Stimulated activated CD4-positive, alpha-beta T cell treated with anti-CD3 and anti-CD28 coated beads, Interleukin-4, amount 100 ng/mL, for 48 hours (primary cell): ENCODE data around the gene C4BPA.

Experiments used
- DNase-seq, 2 donors: peaks; one replicate each; pipeline ENCODE4 v3.0.0-alpha.2; 2020; ENCODE audit warnings: low read depth in 2 of 2

Gene C4BPA

DNA sequence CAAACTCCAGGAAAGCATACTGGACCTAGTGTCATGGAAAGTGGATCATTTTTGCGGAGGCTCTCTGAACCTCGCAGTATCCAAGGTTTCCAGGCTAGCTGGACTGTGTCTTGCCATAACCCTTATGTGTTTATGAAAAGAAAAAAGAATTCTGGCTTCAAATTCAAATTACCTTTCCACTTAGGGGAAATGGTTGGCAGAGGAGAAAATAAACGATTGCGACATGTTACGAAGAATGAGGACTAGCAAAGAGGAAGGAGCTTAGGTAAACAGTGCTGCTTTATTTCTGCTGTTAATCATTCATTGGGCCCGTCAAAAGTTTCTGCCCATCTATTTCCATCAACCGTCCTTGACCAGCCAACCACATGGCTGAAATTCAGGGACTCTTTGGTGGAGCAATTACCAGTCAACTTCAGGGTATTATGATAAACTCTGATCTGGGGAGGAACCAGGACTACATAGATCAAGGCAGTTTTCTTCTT lies at the start of gene C4BPA:
TSS of gene C4BPA (plus strand) at position 342 of the 482 bp plus-strand sequence. CDS start 8,793 bp downstream, outside the sequence.
- DNase-seq: no peak

DNA sequence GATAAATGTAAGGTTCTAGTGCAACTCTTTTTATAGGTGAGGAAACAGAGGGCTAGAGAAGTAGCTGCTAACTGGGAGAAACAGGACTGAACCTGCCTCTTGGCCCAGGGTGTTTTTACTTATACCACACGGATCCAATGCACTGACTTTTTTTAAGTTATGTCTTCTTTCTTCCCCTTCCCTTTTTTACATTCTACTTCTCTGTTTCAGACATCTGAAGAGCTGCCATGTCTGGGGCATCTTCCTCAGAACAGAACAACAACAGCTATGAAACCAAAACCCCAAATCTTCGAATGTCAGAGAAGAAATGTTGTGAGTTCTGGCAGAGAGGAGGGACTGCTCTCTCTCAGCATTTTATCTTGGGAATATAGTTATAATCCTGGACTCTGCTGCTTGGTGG lies 49.5 kb upstream of the C4BPA start:
- no peak for DNase-seq

DNA sequence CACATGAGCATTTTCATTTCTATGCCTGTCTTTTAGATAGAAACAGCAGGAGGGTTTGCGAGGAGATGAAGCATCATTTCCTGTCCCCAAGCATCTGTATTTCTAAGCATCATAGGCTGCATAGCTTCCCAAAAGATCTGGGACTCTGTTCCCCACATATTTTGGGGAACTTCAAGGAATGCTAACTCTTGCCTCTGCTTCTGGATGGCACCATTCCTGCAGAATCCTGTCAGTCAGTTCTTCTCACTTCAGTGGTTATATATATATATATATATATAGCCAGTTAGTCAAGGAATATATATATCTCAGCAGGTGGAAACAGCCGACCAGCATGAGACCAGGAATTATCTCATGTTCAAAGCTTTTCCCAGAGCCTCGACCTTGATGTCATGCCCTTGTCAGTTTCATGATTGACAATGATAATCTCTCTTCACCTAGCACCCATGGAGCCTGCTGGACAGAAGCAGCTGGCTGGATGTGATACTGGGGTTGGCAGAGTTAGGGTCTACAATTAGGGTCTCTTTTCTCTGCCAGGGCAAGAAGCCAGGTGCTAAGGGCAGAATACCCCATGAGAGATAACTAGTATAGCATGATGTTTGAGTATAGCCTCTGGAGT lies 48.5 kb upstream of the C4BPA start:
- no peak for DNase-seq

DNA sequence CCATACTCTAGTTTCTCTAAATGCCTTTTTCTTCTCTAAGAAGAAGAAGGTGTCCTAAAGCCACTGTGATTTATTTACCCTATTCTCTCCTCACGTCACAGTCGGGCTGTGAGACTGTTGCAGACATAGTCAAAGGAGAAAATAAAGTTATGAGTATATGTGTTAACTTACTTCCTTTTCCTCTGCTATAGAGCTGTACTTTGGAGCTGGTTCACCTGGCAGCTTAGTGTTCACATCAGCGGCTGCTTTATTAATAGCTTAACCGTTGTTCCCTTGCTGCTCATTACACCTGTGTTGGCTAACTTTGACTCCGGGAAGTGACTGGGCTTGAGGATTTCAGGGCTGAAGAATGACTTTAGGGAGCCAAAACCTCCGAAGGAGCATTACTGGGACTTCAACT lies 47.4 kb upstream of the C4BPA start:
- no peak for DNase-seq

DNA sequence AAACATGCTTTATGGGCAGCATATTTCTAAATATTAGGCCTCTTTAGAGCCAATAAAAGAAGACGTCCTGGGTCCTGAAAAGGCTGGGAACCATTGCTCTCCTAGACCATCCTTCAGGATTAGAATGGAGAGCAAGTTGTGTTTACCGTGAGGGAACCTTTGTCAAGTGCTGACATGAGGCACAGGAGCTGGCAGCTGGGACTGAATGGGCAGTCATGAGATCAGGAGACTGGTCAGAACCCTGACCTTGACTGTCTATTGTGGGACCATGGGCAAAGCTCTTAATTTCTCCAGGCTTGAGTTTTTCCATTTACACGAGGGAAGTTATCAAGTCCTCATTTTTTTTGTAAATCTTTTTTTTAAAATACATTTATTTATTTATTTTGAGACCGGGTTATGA lies 45.8 kb upstream of the C4BPA start:
- DNase-seq: no peak

DNA sequence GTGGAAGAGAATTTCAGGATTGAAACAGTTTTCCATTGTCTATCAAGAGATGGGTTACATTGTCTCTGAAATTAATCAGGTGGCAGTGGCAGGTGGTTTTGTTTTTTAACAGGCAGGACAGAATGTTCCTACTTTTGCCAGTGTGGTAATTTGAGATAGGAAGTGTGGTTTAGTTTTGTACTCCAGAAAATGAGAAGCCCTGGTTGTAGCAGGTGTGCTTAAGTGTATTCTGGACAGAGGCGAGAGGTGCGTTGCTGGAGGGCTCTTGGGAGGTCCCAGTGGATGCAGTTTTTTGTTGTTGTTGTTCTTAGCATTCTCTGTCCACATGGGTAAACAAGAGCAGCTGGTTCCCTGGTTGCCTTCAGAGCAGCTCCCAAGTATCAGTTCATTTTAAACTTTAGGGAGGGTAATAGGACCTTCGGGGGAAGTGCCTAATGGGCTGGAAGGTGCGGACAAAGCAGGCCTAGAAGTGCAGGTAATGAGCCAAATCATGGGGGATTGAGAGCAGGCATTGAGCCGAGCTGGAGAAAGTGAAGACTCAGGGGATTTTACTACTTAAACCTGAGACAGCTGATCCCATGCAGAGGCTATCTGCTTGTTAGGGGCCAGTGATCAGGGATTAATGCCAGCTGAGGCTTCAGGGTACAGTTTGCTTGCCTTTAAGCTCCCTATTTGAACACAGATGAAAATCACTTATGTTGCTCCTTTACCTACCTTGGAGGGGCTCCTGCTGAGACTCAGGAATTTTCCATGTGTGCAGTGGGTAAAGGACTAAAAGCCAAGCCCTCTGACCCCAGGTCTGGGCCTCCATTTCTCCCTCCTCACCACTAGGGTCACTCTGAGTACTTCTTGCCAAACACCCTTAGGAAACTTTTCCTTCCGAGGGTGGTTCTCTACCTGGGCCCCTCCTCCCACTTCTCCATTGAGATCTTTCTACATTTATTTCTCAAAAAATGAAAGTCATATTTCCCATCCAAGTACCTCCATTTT lies 44.9 kb upstream of the C4BPA start:
- DNase-seq: no peak

DNA sequence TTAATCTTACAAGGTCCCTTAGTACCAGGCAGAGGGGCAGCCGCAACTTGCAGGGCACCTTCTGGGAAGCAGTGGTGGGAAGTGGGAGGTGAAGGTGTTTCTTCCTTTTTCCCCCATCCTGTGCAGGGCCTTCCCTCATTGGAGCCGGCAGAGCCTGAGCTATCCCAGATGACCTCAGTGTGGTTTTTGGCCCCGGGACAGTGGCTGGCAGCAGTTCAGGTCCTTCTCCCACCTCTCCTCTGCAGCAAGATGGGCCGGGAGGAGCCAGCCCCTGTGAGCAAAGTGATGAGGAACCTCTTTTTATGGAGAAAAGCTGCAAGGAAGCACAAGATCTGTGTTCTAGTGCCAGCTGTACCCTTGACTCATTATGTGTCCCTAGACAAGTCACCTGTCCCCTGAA lies 44.2 kb upstream of the C4BPA start:
- DNase-seq: no peak

DNA sequence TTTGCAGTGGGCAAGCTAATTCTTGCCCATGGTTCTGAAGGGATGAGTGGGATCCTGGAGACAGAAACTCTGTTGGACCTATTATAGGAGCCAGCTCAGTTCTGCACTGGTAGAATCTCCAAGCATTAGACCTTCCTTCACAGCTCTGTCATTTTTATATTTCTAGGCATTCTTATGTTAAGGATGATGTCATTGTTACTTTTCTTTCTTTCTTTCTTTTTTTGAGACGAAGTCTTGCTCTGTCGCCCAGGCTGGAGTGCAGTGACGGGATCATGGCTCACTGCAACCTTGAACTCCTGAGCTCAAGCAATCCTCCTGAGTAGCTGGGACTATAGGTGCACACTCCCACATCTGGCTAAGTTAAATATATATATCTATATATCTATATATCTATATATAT lies 43.4 kb upstream of the C4BPA start:
- DNase-seq: no peak

DNA sequence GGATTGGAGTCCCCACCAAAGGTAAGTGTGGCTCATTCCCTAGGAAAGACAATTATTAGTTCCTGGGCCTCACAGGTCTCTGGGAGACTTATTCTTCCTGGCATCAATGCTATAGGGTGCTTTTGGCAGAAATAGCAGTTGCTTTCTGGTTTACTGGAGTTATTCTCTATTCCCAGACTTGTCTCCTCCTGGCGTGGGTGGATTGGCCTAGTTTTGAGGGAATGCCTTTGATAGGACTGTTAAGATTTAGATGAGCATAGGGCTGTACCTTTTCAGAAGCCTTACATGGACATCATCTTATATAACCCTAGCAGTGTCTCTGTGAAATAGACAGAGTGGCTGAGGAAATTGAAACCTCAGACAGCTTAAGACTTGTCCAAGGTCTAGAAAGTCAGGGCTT lies 42.0 kb upstream of the C4BPA start:
- no peak for DNase-seq

DNA sequence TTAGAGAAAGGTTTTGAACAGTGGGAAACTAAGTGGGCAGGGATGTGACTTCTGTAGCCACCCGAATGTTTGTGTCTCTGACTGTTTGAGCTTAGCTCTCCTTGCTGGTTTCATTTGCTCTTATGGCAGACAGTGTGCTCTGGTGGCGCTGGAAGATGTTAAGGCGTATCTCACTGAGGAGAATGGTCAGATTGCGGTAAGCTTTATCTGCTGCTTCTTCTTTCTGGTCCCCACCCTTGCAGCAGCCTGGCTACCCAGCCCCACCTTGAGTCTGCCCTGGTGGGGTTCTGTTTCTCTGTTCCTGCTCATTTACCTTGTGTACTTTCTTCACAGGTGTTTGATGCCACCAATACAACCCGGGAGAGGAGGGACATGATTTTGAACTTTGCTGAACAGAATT lies 41.0 kb upstream of the C4BPA start:
- DNase-seq: no peak

DNA sequence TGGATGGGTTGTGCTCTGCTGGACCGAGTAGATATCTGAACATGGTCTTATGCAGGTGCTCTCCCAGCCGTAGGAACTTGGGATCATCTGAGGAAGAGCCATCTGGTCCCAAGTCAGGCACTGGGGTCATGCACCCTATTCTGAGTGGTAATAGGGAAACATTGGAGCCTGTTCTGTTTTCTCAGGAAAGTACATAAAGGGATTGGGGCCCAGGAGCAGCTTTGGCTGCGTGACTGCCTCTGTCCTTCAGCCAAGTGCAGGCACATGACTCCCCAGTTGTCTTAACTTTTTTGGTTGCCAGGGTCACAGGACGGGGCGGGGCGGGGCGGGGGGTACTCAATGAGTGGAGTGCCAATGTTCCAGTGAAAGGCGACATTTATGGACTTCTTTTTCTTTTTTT lies 39.5 kb upstream of the C4BPA start:
- DNase-seq: no peak

DNA sequence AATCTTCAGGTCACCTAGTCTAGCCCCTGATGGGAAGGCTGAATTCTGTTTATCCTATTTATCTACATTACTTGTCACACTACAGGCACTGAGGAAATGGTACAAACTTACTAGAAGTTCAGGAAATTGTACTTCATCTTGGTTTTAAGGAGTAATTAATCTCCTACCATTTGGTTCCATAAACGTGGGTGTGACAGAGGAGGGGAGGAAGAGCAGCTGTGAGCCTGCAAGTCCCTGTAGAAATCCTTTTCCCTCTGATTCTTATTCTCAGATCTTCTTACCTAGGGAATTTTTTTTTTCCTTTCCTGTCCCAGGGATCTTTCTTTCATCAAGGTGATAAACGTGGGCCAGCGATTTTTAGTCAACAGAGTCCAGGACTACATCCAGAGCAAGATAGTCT lies 36.8 kb upstream of the C4BPA start:
- DNase-seq: no peak

DNA sequence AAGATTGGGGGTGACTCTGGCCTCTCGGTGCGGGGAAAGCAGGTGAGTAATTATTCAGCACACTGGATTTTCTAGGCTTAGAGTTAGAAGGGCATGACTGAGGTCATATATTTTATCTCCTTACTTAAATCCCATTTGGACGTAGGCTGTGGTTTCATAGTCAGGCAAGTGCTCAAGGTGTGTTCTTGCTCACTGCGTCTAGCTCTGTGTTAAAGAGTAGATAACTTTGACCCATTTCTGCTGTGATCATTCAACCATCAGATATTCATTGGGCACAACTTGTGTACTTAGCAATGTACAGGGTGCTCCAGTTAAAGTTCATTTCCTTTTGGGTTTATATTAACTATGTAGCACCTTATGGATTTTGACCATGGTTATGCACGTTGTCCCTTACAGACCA lies 36.4 kb upstream of the C4BPA start:
- DNase-seq: no peak

DNA sequence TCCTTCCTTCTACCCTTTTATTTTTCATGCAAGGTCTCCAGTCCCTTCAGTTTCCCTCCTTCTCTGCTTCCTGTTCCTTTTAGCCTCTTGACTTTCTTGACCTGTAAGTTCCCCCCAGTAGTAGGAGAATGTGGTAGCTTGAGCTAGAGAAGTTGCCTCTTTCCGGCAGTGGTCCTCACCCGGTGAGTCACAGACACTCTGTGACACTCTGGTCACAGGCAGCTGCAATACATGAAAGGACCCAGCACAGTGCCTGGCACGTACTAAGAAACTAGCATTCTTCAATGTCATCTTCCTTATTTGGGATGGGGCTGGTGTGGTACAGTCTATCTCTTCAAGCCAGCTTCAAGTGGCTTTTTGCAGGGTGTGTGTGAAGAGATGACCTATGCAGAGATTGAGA lies 35.0 kb upstream of the C4BPA start:
- no peak for DNase-seq

DNA sequence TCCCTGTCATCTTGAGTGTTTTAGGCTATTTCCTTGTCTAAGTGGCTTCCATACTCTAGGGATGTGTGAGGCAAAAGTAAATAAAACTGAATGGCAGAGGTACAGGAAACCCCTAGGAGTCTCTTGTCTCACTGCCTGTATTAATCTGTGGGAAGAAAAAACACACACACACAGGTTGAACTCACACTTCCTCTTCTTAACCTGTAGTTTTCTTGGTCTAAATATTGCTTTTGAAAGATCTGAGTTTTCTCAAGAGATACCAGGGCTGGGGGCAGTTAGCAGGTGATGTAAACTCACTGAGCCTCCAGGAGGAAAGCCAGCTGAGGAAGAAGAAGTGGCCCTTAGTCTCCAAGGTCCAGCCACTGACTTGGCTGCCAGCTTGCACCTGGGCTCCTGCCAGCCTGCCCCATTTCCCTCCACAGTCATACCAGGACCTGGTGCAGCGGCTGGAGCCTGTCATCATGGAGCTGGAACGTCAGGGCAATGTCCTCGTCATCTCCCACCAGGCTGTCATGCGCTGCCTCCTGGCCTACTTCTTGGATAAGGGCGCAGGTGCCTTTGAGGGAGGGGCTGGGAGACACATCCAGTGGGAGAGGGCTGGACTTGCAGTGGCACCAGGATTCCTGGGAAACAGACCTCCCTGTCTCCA lies 34.1 kb upstream of the C4BPA start:
- no peak for DNase-seq

DNA sequence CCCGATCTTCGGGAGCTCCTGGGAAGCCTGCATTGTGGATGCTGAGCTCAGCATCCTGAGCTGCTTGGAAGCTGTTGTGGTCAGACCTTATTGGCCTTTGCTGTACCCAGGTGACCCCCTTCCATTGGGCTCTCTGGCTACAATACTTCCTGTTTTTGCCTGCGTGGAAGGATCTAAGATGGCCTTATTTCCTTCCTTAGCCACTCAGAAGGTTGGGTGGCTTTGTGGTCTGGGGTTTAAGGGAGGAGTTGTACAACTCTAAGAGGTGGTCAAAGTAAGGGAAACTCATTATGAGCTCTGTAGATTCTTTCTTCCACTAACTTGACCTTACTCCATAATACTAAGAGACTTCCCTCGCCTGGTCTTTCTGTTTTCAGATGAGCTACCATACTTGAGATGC lies 33.2 kb upstream of the C4BPA start:
- DNase-seq: no peak

DNA sequence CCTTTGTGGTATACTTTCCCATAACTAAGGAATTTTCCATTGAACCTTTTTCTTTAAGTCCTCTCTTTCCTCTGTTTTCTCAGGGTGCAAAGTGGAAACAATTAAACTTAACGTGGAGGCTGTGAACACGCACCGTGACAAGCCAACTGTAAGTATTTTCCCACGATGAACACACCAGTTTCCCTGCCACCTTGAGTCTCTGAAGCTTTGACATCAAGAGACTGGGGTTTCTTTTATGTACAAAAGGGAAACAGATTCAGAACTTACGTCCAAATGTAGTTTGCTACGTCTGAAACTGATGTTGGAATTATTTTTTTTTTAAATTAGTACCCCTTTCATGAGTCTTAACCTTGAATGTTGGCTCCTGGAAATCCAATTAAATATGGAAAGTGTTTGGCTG lies 32.6 kb upstream of the C4BPA start:
- DNase-seq: no peak

DNA sequence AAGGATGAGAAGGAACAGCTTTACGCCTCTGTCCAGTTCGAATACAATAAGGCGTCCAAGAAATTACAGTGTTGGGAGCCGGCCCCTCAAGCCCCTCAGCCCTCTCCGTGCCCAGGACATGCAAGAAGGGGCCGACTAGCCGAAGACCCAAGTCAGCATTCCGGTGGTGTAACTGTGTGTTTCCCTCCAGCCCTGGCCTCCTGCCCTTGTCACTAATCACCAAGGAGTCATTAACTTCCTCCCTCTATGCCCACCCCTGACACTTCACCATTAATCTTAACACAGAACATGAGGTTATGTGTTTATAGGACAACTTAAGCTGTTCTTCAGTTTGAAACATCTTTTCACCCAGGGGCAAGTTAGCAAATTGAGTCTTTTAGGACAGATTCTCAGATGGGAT lies 31.8 kb upstream of the C4BPA start:
- DNase-seq: no peak

DNA sequence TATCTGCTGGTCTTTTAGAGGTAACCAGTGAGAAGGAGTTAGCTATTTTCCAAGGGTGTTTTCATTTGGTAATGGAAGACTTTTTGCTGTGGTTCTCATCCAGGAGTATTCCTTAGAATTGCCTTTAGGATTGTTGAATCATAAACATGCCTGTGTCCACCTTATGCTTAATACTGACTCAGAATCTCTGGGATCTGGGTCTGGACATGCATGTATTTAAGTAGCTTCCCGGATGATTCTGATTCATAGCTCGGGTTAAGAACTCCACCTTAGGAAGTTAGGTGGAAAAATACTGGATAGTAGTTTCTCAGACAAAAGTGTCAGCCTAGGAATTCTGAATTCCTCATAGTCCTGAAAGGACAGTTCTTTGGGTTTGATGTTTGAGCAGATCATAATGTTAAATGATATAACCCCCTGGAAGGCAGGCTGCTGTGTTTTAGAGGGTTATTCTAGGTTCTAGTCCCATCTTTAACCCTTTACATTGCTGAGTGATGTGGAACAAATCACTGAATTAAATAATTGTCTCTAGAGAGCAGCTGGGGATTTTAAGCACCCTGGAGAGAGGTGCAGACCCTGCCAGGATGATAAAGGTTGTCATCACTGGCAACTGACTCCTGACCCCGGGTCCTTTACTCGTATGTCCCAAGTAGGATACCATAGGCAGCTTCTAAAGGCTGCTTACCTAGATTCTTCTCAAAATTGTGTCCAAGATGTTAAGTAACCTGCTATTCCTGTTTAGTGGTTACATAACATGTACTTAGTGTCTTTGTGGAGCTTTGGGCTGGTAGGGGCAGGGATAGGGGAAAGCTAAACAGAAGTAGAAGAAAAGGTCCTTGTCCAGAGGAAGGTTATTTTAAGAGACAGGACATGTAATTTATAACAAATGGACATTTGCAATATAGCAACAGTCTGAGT lies 29.9 kb upstream of the C4BPA start:
- no peak for DNase-seq

DNA sequence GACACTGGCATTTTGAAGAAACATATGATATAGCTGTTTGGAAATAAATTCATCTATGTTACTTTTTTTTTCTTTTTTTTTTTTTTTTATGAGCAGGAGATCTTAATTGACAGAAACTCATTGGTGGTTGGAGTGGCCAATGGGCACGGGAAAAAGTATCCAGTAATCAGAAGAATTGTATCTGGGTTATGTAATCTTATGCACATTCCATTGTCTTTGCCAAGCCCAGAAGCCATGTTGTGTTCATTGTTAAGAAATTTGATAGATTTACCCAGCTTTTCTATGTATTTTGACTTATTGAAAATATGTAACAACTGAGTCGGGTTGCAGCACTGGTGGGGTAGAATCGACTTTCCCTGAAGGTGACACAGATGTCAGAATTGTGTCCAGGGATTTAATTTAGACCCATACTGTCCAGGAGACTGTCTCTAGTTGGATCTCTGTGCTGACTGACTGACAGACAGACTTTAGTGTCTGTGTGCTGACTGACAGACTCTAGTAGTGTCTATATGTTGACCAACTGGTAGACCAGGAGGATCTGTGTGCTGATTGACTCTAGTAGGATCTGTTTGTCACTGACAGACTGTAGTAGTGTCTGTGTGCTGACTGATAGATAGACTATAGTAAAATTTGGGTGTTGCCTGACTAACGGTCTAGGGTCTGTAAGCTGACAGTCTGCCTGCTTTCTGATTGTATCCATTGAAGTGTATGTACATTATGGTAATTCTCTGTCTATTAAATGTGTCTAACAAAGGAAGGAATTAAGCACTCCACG lies 27.7 kb upstream of the C4BPA start:
- no peak for DNase-seq

DNA sequence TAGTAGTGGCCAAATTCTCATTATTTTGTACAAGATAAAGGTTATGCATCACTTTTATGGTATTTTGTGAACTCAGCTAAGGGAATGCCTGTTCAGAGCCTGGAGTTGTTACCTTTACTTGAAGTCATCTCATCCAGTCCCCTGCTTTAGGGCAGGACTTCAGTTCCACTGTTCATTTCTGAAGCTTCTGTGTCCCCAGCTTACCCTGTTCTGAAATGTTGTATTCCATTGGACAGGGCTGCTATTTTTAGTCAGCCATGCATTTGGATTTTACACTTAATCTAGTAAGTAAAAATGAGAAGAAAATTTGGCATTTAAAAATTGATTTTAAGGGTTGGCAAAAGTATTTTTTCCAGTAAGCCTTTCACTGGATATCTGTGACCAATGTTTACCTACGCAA lies 27.0 kb upstream of the C4BPA start:
- no peak for DNase-seq
